Measurements from ENCODE around the gene UBASH3B.
"Not testable (repeated sequence)": the region's sequence is repeated elsewhere in the genome, so short reads cannot be mapped to it uniquely, and the experiment has no call there.

UBASH3B gene

DNA sequence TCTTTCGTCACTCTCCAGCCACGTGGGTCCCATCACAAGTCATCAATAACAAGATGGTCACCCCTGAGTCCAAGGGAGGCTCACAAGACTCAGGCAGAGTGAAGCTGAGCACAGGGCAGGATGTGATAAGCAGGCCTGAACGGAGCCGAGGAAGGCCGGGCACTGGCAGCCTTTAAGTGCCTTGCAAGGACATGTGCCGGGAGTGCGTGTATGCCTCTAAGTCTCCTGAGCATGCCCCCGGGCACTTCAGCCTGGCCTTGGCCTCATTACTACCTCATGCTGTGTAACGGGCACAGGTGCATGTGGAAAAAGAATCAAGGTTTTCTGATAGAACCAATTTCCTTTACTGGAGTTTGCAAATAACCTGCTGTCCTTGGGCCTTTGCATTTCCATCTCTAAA, 55.8 kb downstream of the UBASH3B start:
- no peak for DNase-seq

DNA sequence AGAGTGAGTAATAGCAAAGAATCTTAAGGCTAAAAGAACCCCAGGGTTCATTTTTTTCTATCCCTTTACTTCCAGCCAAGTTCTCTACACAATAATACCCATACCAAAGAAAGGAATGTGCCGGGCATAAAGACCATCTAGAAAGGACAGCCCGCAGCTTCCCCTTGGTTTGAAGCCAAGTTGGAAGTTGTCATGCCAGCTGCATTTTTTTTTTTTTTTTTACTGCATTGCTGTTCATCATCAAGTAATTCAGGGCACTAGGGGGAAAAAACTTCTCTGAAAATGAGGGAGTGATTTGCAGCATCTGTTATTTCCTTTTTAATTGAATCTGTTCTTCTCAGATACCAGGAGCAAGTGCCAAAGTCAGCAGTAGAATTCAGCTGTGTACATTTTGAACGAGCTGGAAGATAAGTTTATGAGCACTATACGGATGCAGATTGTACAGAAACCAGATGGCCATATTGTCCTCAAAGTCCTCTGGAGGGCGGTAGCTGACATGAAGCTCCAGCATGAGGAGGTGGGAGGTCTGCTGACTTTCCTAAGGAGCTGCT, 56.4 kb downstream of the UBASH3B start:
- no peak for DNase-seq

DNA sequence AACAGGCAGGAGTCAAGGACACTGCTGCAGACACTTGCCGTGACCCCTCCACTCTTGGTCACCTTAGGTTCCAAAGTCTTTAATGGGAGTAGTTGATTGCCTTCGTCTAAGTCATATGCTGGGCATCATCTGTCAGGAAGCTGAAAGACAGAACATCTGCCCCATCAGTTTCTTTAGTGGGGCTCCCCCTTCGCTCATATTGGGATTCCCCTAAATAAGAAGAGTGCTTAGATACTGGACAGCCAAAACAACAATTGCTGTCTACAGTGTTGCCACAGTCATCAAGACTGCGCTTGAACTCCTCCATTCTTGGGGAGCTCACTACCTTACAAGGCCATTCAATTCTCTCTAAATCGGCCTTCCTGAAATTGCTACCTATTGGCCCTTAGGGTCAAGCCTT, 58.5 kb downstream of the UBASH3B start:
- no peak for DNase-seq

DNA sequence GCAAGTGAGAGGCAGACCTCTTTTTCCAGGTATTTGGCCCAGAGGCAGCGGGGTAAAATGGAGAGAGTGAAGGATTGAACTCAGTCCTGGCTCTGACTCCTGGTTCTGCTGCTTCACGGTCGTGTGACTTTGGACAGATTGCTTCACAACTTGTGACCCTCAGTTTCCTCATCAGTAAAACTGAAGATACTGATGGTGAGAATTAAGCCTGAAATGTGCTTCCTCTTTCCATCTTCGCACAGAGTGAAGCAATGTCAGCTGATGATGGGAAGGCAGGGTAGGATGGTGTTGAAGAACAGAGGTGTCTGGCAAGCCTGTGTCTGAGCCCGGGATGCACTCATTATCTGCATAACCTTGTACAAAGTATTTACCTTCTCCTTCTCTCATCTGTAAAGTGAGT, 59.0 kb downstream of the UBASH3B start:
- DNase-seq = no peak

DNA sequence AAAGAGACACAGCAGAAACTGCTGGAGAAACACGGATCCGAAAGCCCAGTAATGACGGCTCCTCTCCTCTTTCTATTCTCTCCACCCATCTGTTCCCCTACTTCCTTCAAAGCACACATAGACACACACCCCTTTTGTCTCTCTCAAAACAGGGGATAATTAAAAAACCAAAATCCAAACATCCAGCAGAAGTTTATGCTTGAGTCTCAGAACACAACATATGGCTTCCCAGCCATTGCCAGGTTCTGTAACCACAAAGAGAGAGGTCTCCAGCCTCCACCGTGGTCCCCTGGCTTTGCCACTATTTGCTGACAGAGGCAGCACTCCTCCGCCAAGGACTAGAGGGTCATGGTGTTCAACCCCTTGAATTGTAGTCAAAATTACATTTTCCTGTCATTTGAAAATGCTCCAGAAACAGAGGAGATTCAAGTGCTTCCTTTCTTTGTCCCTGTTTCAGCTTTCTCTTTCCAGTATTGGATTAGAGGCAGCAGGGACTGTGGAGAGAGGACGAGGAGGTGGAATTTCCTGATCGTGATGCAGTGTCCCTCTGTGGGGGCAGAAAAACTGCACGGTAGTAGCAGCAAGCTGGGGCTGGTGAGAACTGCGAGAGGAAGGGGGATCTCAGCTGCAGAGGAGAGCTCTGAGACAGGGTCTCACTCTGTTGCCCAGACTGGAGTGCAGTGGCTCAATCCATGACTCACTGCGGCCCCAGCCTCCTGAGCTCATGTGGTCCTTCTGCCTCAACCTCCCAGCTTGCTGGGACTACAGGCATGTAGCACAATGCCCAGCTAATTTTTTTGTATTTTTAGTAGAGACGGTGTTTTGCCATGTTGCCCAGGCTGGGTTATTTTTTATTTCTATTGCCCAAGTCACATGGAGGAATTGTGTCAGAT, 60.3 kb downstream of the UBASH3B start:
- no peak for DNase-seq

DNA sequence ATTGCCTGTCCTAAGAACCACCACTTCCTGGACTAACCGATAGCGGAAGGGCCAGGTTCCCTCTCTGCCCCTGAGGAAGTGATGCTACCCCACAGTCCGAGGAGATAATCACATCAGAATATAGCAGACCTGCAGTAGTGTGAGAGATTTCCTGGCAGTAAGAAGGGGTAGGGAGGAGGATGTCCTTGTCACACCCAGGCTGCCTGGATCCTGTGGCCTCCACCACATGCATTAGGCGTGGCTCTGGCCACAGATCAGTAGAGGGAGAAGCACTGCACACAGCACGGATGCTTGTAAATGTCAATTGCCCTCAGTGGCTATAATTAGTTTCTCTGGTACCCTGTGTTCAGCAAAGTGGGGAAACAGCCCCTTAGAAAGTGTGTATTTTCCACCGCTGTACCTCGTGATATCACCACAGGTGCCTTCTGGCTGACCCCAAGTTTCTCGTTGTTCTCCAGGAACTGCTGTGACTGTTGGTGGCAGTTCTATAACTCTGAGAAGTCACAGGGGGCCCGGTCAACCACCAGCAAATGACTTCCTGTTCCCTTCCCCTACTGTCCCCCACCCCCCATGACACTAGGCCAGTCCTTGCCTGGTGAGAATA, 61.8 kb downstream of the UBASH3B start:
- DNase-seq = no peak

DNA sequence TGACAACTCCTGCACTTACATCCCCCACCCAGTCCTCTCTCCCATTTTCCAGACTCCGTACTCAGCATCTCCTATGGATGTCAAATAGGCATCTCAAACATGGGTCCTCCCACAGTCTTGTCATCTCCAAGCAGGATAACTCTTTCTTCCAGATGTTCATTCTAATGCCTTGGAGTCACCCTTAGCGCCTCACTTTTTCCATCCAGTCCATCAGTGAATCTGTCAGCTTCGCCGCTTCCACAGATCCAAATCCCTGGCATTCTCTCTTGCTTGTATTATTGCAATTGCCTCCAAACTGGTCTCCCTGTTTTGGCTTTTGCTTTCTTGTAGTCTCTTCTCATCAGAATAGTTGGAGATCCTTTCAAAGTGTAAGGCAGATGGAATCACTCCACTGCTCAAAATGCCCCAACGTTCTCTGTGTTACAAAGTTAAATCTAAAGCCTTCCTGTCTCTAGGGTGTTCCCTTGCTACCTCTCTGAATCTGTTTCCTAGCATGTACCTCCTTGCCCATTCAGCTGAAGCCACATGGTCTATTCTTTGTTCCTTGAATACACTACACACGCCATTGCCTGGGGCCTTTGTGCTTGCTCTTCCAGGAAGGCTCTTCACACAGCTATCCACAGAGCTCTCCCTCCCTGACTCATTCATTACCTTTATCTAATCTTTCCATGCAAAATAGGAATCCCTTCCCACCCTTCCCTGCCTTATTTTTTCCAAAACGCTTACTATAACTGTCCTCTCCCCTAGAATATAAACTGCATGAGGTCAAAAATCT, 64.8 kb downstream of the UBASH3B start:
- DNase-seq = no peak

DNA sequence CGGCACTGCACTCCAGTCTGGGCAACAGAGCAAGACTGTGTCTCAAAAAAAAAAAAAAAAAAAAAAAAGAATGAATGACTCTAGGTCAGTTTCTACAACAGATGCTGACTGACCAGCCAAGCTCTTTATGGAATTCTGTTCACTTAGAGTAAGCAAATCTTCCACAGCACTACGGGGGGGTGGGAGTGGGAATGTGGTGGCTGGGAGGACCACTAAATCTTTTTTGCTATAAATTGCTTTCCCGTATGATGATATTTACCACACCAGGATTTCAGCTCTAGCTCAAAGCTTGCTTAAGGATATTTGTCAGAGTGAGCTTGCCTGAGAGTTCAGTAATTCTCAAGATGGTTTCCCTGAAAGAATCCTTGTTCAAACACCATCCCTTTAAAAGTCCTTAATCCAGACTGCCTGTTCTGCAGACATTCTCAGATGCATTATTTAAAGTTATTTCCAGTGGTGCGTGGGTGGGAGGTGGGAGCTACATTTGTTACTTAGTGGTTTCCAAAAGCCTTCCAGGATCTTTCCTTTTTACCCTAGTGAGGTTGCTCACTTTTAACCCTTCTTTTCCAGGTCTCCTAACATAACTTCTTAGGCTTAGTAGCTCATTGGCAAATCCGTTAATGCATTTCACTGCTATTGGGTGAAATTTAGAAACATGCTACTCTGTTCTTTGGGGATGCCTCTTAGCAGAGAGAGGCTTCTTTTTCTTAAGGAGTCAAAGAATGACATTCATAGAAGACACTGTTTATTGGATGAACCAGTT, 65.9 kb downstream of the UBASH3B start:
- DNase-seq = no peak

DNA sequence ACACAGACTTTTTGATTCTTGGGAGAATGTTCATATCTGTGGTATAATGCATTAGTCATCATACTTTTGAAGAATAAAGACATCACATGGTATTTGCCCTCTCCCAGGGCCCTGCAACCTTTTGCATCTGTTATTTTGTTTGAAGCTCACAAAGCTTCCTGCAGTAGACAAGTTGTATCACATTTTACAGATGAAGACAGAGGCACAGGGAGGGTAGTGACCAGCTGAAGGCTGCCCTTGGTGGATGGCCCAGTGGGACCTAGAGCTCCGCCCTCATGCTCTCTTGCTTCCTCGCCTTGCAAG, 66.4 kb downstream of the UBASH3B start:
- no peak for DNase-seq

DNA sequence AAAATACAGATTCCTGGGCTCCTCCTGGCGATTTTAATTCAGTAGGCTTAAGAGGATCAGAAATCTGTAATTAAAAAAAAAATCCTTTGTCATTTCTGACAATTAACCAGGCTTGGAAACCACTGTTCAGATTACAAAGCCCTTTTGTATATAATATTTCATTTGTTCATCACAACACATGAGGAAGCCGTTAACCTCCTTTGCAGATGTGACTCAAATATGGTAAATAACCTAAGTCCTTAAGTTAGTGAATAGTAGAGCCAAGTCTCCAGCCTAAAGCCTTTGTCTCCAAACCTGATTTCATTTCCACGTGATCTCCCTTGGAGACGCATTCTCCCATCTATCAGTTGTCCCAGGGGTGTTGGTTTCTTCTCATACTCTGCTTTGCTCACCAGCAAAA, 67.6 kb downstream of the UBASH3B start:
- DNase-seq = no peak

DNA sequence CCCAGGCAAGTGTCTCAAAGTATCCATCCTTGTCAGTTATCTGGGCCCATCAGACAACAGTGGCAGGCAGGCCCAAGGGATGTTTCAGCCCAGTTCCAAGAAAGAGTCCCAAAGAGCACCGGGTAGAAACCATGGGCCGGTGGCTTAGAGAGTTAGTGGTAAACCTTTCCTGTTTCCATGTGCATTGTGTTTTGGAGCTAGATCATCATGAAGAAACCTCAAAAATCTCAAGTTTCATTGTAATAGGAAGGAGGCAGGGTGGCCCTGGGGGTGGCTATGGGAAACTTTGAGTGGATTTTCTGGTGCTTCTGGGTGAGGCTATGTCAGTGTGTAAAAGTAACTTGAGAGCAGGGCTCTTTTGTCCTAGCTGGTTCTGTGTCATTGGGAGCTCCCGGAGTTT, 68.1 kb downstream of the UBASH3B start:
- no peak for DNase-seq

DNA sequence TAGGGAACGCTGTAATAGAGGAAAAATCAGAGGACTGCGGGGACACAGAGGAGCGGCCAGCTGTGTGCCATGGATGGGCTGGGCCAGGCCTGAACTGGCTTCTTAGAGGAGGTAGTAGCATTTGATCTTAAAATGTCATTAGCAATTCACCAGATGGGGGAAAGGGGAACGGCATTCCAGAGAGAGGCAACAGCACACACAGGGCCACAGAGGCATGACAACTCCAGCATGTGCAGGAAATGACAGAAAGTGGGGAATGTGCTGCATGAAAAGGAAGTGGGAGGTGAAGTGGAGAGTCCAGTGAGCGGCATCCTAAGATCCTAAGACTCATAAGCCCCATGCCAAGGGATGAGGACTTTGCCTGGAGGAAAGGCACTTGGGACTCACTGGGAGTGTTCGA, 69.0 kb downstream of the UBASH3B start:
- DNase-seq = no peak

DNA sequence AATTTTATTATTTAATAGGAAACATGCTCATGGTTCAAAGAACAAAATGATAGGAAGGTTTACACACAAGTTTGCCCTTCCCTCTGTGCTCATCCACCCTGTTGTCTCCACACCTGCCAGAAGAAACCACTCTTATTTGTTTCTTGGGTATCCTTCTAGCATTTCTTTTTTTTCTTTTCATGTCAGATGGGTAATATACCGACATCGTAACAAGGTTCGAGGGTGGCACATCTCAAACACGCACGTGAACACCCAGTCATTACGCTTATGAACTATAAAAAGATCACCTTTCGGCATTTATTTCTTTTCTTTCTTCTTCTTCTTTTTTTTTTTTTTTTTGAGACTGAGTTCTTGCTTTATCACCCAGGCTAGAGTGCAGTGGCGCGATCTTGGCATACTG, 70.5 kb downstream of the UBASH3B start:
- DNase-seq = no peak

DNA sequence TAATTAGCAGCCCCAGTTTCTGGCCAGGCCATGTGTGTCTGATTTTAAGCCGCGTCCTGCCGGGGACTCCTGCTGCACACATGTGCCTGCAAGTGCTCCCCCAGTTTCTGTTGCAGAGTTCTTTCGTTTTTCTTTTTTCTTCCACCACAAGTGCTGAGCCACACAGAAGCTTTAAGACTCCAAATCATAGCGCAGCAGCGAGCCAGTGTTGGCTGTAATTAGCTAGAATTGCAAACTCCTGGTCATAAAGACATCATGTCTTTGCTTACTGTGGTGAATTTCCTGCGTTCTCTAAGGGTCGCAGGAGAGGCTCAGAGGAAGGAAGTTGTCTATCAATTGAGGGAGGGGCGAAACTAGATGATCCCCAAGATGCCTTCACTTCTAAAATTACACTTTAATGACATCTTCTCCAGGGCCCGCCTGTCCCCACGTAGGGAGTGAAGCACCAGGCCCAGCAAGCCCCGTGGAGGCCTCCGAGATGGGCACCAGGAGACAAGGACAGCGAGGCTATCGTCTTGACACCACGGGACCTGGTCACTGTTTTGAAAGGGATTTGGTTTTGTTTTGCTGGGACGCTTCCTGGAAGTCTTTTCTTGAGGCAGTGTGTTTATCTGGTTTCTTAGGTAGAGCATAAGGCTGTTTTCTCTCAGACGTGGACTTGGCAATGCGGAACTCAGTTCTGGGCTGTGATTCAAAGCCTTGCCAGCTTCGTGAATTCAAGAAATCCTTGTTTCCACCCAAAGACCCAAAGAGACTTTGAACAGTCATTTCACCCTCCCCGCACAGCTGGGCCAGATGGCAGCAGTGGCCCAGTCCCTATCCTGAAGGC, 71.8 kb downstream of the UBASH3B start:
- DNase-seq = no peak

DNA sequence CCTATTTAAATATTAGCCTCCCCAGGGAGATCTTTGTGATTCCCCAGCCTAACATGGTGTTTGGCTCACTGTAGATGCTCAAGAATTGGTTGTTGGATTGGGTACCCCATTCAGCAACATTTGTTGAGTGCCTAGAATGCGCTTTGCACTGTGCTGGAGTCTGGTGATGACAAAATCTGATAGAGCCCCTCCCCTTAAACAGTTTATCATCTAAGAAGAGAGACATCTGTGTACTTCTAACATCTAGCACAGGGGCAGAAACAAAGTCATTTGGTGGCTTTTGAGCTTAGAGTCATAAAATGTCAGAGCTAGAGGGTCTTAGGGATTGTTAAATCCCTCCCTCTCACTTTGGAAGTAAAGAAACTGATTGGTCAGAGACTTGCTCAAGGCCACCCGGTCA, 73.0 kb downstream of the UBASH3B start:
- DNase-seq = no peak

DNA sequence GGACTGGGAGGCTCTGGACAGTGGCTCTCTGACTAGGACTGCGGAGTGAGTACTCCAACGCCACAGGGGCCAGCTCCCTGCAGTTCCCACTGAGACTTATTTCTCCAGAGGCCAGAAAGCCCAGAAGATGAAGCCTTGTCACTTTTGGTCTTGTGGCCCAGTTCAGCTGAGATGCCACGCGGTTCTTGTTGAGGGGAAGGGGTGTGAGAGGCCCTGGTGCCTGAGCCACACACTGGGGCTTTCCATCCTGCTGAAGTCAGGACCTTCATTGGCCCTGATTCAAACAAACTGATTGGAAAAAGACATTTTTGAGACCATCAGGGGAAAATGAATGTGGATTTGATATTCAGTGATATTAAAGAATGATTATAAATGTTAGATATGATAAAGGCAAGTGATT, 73.6 kb downstream of the UBASH3B start:
- no peak for DNase-seq

DNA sequence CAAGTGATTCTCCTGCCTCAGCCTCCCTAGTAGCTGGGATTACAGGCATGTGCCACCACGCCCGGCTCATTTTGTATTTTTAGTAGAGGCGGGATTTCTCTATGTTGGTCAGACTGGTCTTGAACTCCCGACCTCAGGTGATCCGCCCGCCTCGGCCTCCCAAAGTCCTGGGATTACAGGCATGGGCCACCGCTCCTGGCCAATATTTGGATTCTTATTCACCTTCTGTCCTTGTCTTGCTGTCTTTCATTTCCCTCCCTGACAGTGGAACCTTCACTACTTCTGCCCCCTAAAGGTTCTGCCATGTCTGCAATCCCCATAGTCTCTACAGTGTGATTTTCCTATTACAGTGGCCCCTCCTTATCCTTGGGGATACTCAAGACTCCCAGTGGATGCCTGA, 75.2 kb downstream of the UBASH3B start:
- not testable (repeated sequence) for DNase-seq

DNA sequence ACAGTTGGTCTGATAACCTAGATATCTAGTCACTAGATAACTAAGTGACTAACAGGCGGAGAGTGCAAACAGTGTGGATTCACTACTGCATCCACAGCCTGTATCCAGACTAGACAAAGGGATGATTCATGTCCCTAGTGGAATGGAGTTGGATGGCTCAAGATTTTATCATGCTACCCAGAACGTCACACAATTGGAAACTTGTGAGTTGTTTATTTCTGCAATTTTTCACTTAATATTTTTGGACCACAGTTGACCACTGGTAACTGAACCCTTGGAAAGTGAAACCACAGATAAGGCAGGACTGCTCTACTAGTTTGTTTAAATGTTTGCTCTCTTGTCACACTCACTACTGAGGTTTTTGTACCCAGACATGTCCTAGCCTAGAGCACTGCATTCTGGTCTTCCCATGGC, 76.0 kb downstream of the UBASH3B start:
- DNase-seq = no peak

DNA sequence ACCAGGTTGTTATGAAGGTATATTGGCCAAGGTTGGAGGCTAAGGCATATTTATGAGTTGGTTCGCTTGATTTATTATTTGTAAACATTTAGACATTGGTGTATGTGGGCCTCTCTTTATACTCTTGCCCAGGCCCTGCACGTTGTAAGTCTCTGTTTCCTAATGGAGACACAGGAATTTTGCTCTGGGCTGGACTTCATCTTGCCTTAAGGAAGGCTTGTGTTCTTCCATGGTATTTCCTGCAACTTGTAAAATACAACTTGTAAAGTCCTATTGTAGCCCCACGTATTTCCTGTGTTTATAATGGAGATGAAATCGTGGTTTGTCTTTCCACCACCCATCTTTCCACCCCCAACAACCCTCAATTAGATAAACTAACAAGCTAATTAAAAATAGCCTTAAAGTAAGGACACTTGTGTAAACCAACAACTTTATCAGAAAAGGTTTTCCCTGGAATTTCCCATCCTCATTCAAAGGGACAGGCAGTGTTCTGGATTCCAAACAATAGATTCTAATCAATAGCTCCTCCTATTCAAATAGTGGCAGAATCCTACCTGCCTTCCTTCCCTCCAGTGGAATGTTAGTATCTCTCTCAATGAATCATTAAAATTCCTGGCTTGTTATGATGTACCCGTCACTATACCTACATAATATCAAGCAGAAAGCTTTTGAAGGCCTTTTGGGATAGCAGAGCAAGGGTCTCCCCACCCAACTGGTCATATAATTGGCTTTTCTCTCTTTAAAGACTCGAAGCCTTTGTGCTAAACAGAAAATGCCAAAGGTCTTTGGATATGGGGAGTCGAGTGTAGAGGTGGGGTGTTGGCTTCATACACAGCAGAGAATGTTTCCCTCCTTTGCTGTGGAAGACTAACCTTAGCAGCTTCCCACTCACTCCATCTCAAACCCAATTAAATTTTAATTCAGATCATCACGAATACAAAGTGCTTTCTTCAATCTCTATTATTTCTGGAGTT, 77.1 kb downstream of the UBASH3B start:
- no peak for DNase-seq

DNA sequence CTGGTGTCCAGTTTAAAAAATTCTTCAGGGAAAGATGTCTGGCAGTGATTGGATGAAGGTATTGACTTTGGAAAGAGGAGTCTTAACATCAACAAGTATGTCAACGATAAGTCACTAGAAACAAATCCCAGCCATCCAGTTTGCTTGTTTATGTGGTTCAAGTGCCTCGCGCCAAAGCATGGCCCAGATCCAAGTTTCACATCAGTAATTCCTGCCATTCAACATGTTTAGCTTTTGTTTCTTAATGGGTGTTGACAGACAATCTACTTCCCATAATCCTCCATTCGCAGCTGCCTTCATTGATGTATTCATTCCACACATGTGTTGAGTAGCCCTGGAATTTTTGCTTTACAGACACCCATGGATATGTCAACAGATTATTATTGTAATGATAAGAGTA, 77.8 kb downstream of the UBASH3B start:
- DNase-seq = no peak

Data from NCI-H1436 treated with DMSO at 0.1 percent for 48 hours (cell line).